NOMO-1 (cell line): ENCODE measurements around the gene SH2D2A.
"Not testable (repeated sequence)": the region's sequence is repeated elsewhere in the genome, so short reads cannot be mapped to it uniquely, and the experiment has no call there.

ENCODE experiments used
- DNase-seq, 2 experiments: peaks; one replicate each; lab custom pipeline; 2025; ENCODE audit not compliant: unreplicated experiment in 2 of 2; lab: John Stamatoyannopoulos, UW

SH2D2A gene

GRCh38 chr1:156775799-156776198, 40.8 kb downstream of the SH2D2A start:
- DNase-seq = no peak

GRCh38 chr1:156773607-156774006, 43.0 kb downstream of the SH2D2A start:
- no peak for DNase-seq

- no peak for DNase-seq
These were observed 43.7 kb downstream of the SH2D2A start for GRCh38 chr1:156772728-156773497.

GRCh38 chr1:156772222-156772621, 44.4 kb downstream of the SH2D2A start:
- no peak for DNase-seq

- DNase-seq = no peak
These were observed 47.9 kb downstream of the SH2D2A start for GRCh38 chr1:156768610-156769295.

- DNase-seq = peak in 1 of 2 experiments; percentile 19
These were observed 48.6 kb downstream of the SH2D2A start for GRCh38 chr1:156767879-156768604.

GRCh38 chr1:156767101-156767878, 49.4 kb downstream of the SH2D2A start, which contains the start of gene PRCC:
Gene PRCC, plus strand, starts transcription at chr1:156767535. Its CDS starts 237 bp downstream, at chr1:156767772.
- peak; percentile 99 to 100 for DNase-seq

- DNase-seq = peak in 1 of 2 experiments; percentile 4
These were observed 50.1 kb downstream of the SH2D2A start for GRCh38 chr1:156766298-156767100.

- DNase-seq = peak; percentile 39 to 78
These were observed 51.0 kb downstream of the SH2D2A start for GRCh38 chr1:156765666-156766065.

GRCh38 chr1:156765136-156765535, 51.5 kb downstream of the SH2D2A start:
- not testable (repeated sequence) for DNase-seq

- DNase-seq = no peak
These were observed 55.9 kb downstream of the SH2D2A start for GRCh38 chr1:156760796-156761104.

- no peak for DNase-seq
These were observed 56.4 kb downstream of the SH2D2A start for GRCh38 chr1:156760092-156760795.

GRCh38 chr1:156757572-156758253, 58.9 kb downstream of the SH2D2A start:
- not testable (repeated sequence) for DNase-seq

GRCh38 chr1:156756355-156756754, 60.3 kb downstream of the SH2D2A start:
- DNase-seq = no peak
